B cell (primary cell): Measurements from ENCODE around the gene FMNL2. TPM values are rescaled to one million over a fixed set of nuclear protein-coding genes. Genes with fewer than 3 reads are reported as not detected.

Experiments
- ATAC-seq: fragments of 200-7000 bp; cut with Tn5 transposase; one replicate; pipeline ENCODE4 v1.10.0; 2021; ENCODE audit warnings: low read depth, mild to moderate bottlenecking, moderate number of reproducible peaks, moderate library complexity
- CTCF ChIA-PET: fragments of 350-600 bp; sonication (Branson Sonifier 250); formaldehyde crosslinking; loops from one replicate; lab custom pipeline; 2021; ENCODE audit warnings: antibody characterized with exemption, inconsistent platforms; lab: Charles Lee
- POLR2A ChIA-PET: fragments of 350-600 bp; sonication (Branson Sonifier 250); formaldehyde crosslinking; loops from one replicate; lab custom pipeline; 2021; ENCODE audit warnings: antibody characterized with exemption; lab: Charles Lee
- DNase-seq: peaks from one replicate; pipeline ENCODE4 v3.0.0; 2013
- H2AFZ ChIP-seq: 2 replicates; pipeline ENCODE4 v1.6.1; 2012; ENCODE audit warnings: mild to moderate bottlenecking, low read depth, low read length; ENCODE audit not compliant: insufficient read depth, poor library complexity, severe bottlenecking
- H3K27ac ChIP-seq, 2 donors: 1 replicate in 1 of 2; 2 replicates in 1 of 2; pipeline ENCODE4 v1.5.1; 2012 to 2013; ENCODE audit warnings: low read length in 2 of 2, mild to moderate bottlenecking in 2 of 2, moderate library complexity in 1 of 2
- H3K27me3 ChIP-seq, 4 experiments: fragments of 200-600 bp in 1 of 4; sonication (generic) in 1 of 4; replicated peaks in 1 of 4; 1 replicate in 2 of 4; 2 replicates in 2 of 4; pipeline versions ENCODE4 v1.6.1 to v1.7.0; 2013 to 2016; ENCODE audit warnings: low read length in 3 of 4, mild to moderate bottlenecking in 2 of 4, mixed read lengths in 1 of 4, moderate library complexity in 1 of 4; ENCODE audit not compliant: insufficient read depth in 4 of 4, control insufficient read depth in 3 of 4; ENCODE audit errors: control extremely low read depth in 1 of 4
- H3K36me3 ChIP-seq, 2 experiments: replicated peaks in 1 of 2; 1 replicate in 1 of 2; 2 replicates in 1 of 2; pipeline versions ENCODE4 v1.6.1 to v1.7.1; 2013; ENCODE audit warnings: low read length in 1 of 2; ENCODE audit not compliant: insufficient read depth in 2 of 2, control insufficient read depth in 1 of 2; ENCODE audit errors: control extremely low read depth in 1 of 2, extremely low read depth in 1 of 2
- H3K4me1 ChIP-seq, 2 donors: fragments of 200-600 bp in 1 of 2; sonication (generic) in 1 of 2; 1 replicate in 1 of 2; 2 replicates in 1 of 2; pipeline versions ENCODE4 v1.5.1 to v1.6.1; 2013 to 2017; ENCODE audit warnings: low read length in 2 of 2; ENCODE audit not compliant: control insufficient read depth in 2 of 2, insufficient read depth in 2 of 2
- H3K4me2 ChIP-seq: replicated peaks from 2 replicates; pipeline ENCODE3; 2012; ENCODE audit warnings: mild to moderate bottlenecking, low read depth, low read length; ENCODE audit not compliant: poor library complexity, severe bottlenecking
- H3K4me3 ChIP-seq, 5 experiments: fragments of 200-600 bp in 1 of 5; sonication (generic) in 1 of 5; 1 replicate in 3 of 5; 2 replicates in 2 of 5; pipeline versions ENCODE4 v1.5.1 to v1.7.0; 2011 to 2016; ENCODE audit warnings: low read length in 4 of 5, mild to moderate bottlenecking in 4 of 5, low read depth in 2 of 5, control low read depth in 1 of 5, moderate library complexity in 1 of 5; ENCODE audit not compliant: insufficient read depth in 1 of 5; ENCODE audit errors: control extremely low read depth in 1 of 5, extremely low read depth in 1 of 5
- H3K79me2 ChIP-seq: fragments of 200-600 bp; sonication (generic); one replicate; pipeline ENCODE4 v1.6.0; 2016; ENCODE audit warnings: low read length; ENCODE audit not compliant: control insufficient read depth, insufficient read depth
- H3K9ac ChIP-seq: fragments of 200-600 bp; sonication (generic); 2 replicates; pipeline ENCODE4 v1.6.1; 2017; ENCODE audit warnings: mild to moderate bottlenecking, low read length, moderate library complexity
- H3K9me3 ChIP-seq, 3 donors: one replicate each; pipeline versions ENCODE4 v1.6.1 to v1.7.1; 2013; ENCODE audit warnings: low read length in 2 of 3; ENCODE audit not compliant: control insufficient read depth in 2 of 3, insufficient read depth in 1 of 3; ENCODE audit errors: control extremely low read depth in 1 of 3
- H4K20me1 ChIP-seq: 2 replicates; pipeline ENCODE4 v1.6.0; 2012; ENCODE audit warnings: mild to moderate bottlenecking, low read length; ENCODE audit not compliant: insufficient read depth, control insufficient read depth, poor library complexity, severe bottlenecking
- H3K27ac Mint-ChIP-seq: one replicate; pipeline ENCODE4 v1.8.0; 2021; ENCODE audit warnings: mixed read lengths
- H3K27me3 Mint-ChIP-seq: one replicate; pipeline ENCODE4 v1.8.0; 2021; ENCODE audit warnings: mixed read lengths
- H3K4me1 Mint-ChIP-seq: one replicate; pipeline ENCODE4 v1.8.0; 2021; ENCODE audit warnings: mixed read lengths
- H3K4me3 Mint-ChIP-seq: one replicate; pipeline ENCODE4 v1.8.0; 2021; ENCODE audit warnings: mixed read lengths
- H3K9me3 Mint-ChIP-seq: one replicate; pipeline ENCODE4 v1.8.0; 2022; ENCODE audit warnings: mixed read lengths; ENCODE audit not compliant: insufficient read depth
- CTCF ChIP-seq: fragments of 200-600 bp; IDR thresholded peaks from one replicate; pipeline ENCODE4 v1.8.0; 2022; ENCODE audit warnings: antibody characterized with exemption, mild to moderate bottlenecking
- EZH2 ChIP-seq: IDR thresholded peaks from 2 replicates; pipeline ENCODE4 v1.6.1; 2012; ENCODE audit warnings: borderline replicate concordance, low read depth, mild to moderate bottlenecking, moderate library complexity, low read length; ENCODE audit not compliant: insufficient read depth, poor library complexity, severe bottlenecking
- WGBS: methylation state at CpG from one replicate; pipeline ENCODE4 v1.1.5; 2013; ENCODE audit warnings: missing lambda C conversion rate; ENCODE audit not compliant: insufficient coverage; 5-methylcytosine and 5-hydroxymethylcytosine counted together
- intact Hi-C: fragments of 100-400 bp; cut with micrococcal nuclease; formaldehyde crosslinking; loops from one replicate; pipeline ENCODE4 v1.10.0; 2022
- polyA plus RNA-seq: library from polyadenylated mRNA; depleted of rRNA; stranded (reverse); fragments of >200 nt; gene quantifications from 2 replicates; pipeline ENCODE4 v1.2.3, GENCODE V29; 2012
- total RNA-seq, 2 donors: library from RNA; stranded (reverse); fragments of 120-200 nt in 1 of 2; gene quantifications; 1 replicate in 1 of 2; 2 replicates in 1 of 2; pipeline versions ENCODE4 v1.2.3 to v1.2.4, GENCODE V29; 2013 to 2022

The FMNL2 gene
- total and polyA plus RNA-seq, 2 donors (not counting 1 experiment from before 2014, with no cell fraction given): 0.73 to 8.8 TPM

DNA sequence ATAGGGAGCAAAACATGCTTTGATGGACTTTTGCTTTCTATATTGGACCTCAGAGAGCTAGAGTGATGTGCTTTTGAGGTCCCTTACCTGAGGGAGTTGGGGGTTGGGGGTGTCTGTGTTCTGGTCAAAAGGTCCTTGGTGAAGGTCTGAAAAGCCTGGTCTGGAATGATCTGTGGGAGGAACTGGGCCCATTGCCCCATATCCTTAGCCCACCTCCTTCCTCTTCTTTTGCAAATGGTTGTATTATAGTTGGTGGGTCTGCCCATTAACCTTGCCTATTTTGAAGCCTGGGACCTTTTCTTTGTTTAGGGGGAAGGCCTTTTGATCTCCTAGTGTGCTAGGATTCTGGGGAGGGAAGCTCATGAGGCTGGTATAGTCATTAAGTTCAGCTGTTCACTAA is 88.7 kb downstream of the FMNL2 start:
- Histone ChIP-seq H3K4me1 (no peaks in the 10 kb centered on the region), H3K27me3 (peaks cover 0 to 4% (median 0%) of the 10 kb centered on the region in 4 experiments), H3K9ac (no peak overlapping the region), H3K27ac (no peak overlapping the region), H4K20me1 (no peaks in the 10 kb centered on the region), H2AFZ (no peak overlapping the region), H3K4me2 (no peak overlapping the region), H3K36me3 (no peaks in the 10 kb centered on the region), H3K4me3 (no peak overlapping the region), H3K79me2 (no peaks in the 10 kb centered on the region), H3K9me3 (no peaks in the 10 kb centered on the region)
- Mint-ChIP-seq H3K4me1 (peaks cover 12% of the 10 kb centered on the region), H3K4me3 (no peak overlapping the region), H3K27me3 (peaks cover 4% of the 10 kb centered on the region), H3K9me3 (no peaks in the 10 kb centered on the region), H3K27ac (no peak overlapping the region)
- ChIA-PET CTCF (no interaction called here), POLR2A (no interaction called here)
- intact Hi-C loops: no loop called here
- TF ChIP-seq CTCF (no peak), EZH2 (no peak)
- DNase-seq (no peak), ATAC-seq (no peak)

- no peak overlapping the region for H3K27ac Mint-ChIP-seq
- H3K9me3 Mint-ChIP-seq: no peaks in the 10 kb centered on the region
- no peaks in the 10 kb centered on the region for H3K27me3 Mint-ChIP-seq
- no peak overlapping the region for H2AFZ ChIP-seq
- H3K4me1 ChIP-seq: no peaks in the 10 kb centered on the region
- H3K9me3 ChIP-seq: no peaks in the 10 kb centered on the region
- H3K4me3 Mint-ChIP-seq: no peak overlapping the region
- TF ChIP-seq EZH2: no peak
- no peak for TF ChIP-seq CTCF
- no peaks in the 10 kb centered on the region for H3K36me3 ChIP-seq
- WGBS: 96% methylated on average over 2 of the region's 8 CpGs
- H3K79me2 ChIP-seq: no peaks in the 10 kb centered on the region
- H3K27me3 ChIP-seq: no peaks in the 10 kb centered on the region
- no peak overlapping the region for H3K4me2 ChIP-seq
- no peak overlapping the region for H3K9ac ChIP-seq
- POLR2A ChIA-PET: no interaction called here
- intact Hi-C loops: no loop called here
- H4K20me1 ChIP-seq: no peaks in the 10 kb centered on the region
- DNase-seq (no peak), ATAC-seq (no peak)
- CTCF ChIA-PET: no interaction called here
- no peak overlapping the region for H3K4me3 ChIP-seq
- no peak overlapping the region for H3K27ac ChIP-seq
- peaks cover 12% of the 10 kb centered on the region for H3K4me1 Mint-ChIP-seq
Measured at GRCh38 chr2:152425765-152426727, 91.1 kb downstream of the FMNL2 start.
